ENCODE measurements around the gene ARHGAP29. TPM values are rescaled to one million over a fixed set of nuclear protein-coding genes. Genes with fewer than 3 reads are reported as not detected.
A peak's percentile ranks its signal among the peaks of the same experiment; 100 is the strongest.

Gene ARHGAP29, protein sequence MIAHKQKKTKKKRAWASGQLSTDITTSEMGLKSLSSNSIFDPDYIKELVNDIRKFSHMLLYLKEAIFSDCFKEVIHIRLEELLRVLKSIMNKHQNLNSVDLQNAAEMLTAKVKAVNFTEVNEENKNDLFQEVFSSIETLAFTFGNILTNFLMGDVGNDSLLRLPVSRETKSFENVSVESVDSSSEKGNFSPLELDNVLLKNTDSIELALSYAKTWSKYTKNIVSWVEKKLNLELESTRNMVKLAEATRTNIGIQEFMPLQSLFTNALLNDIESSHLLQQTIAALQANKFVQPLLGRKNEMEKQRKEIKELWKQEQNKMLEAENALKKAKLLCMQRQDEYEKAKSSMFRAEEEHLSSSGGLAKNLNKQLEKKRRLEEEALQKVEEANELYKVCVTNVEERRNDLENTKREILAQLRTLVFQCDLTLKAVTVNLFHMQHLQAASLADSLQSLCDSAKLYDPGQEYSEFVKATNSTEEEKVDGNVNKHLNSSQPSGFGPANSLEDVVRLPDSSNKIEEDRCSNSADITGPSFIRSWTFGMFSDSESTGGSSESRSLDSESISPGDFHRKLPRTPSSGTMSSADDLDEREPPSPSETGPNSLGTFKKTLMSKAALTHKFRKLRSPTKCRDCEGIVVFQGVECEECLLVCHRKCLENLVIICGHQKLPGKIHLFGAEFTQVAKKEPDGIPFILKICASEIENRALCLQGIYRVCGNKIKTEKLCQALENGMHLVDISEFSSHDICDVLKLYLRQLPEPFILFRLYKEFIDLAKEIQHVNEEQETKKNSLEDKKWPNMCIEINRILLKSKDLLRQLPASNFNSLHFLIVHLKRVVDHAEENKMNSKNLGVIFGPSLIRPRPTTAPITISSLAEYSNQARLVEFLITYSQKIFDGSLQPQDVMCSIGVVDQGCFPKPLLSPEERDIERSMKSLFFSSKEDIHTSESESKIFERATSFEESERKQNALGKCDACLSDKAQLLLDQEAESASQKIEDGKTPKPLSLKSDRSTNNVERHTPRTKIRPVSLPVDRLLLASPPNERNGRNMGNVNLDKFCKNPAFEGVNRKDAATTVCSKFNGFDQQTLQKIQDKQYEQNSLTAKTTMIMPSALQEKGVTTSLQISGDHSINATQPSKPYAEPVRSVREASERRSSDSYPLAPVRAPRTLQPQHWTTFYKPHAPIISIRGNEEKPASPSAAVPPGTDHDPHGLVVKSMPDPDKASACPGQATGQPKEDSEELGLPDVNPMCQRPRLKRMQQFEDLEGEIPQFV
- not detected in 2 replicates for total RNA-seq (2013; cell fraction: nucleolus; rRNA removed)
- total RNA-seq (2014; rRNA removed) = under 0.01 TPM in 2 replicates
- total RNA-seq (2014; rRNA removed; fragmentation: Illumina TruSeq; extraction: Trizol) = 0.05 TPM in 1 of 2 replicates, not detected in the other
- 0.18 and 0.24 TPM in 2 replicates for total RNA-seq (2021)
- polyA plus RNA-seq (2011; ENCODE audit: low read depth) = 0.04 TPM
- not detected in 2 replicates for polyA plus RNA-seq (2011; rRNA removed)
- polyA plus RNA-seq (2011; cell fraction: cytosol; rRNA removed) = not detected in 2 replicates
- polyA plus RNA-seq (2011; cell fraction: nucleus; rRNA removed) = not detected in 2 replicates
- polyA plus RNA-seq (2012) = 0.08 TPM in 1 of 2 replicates, not detected in the other
- polyA plus RNA-seq (2014; fragmentation: Illumina TruSeq; extraction: Trizol) = 0.06 TPM in 2 replicates
- polyA plus RNA-seq (2014; fragmentation: Nextera tagmentation; extraction: Ambion mirVana) = under 1 TPM in 1 of 2 experiments, not detected in 1; 0.02 TPM
- polyA plus RNA-seq (2014; rRNA removed) = 0.03 TPM in 1 of 2 replicates, not detected in the other
- under 1 TPM; 0.14 to 0.43 TPM for polyA plus RNA-seq (2016; fragmentation: Nextera tagmentation; extraction: Ambion mirVana)
- not detected in 2 replicates for polyA minus RNA-seq (2011; rRNA and poly(A)+ RNA removed)
- not detected in 2 replicates for polyA minus RNA-seq (2011; cell fraction: cytosol; rRNA and poly(A)+ RNA removed)
- polyA minus RNA-seq (2011; cell fraction: nucleus; rRNA and poly(A)+ RNA removed) = under 0.01 TPM in 1 of 2 replicates, not detected in the other
- Bru-seq, nascent RNA = percentile 25 among the genes with signal in this experiment
- BruChase-seq, experiment 1, labeled RNA remaining after a 6-hour chase = percentile 34 among the genes with signal in this experiment
- percentile 35 among the genes with signal in this experiment for BruChase-seq, experiment 2, labeled RNA remaining after a 2-hour chase
- long read RNA-seq, experiment 1 = 0 reads
- long read RNA-seq, experiment 2 = 0 reads

DNA sequence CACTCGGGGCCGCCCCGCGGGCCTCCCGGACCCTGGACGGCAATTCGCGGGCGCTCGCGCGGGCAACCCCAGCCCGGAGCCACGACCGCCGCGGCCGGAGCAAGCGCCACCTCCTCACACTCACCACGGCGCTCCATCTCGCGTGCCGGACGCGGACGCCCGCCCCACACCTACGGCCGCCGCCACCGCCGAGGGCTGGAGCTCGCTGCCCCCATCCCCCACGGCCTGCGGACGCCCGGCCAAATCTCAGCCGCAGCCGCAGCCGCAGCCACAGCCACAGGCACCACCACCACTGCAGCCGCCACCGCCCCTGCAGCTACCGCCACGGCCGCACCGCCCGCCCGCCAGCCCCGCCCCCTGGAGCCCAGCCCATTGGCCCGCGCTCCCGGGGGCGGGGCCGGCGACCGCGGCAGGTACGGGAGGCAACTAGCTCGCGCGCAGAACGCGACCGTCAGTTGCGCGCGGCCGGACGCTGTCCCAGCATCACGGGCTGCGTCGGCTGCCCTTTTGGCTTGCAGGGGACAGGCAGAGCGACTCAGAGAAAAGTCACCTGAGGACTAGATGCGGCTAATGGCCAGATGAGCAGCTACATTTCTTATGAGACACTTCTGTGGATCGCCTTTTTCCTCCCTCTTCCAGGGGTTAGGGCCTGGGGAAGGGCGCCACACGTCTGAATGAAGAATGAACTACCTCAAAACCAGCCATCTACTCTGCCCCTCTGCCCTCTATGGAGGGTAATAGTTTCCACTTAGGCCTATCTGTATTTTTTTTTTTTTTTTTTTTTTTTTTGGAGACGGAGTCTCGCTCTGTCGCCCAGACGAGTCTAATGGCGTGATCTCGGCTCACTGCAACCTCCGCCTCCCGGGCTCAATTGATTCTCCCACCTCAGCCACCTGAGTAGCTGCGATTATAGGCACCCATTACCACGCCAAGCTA, at the start of gene ARHGAP29:
Gene ARHGAP29, minus strand, starts transcription at position 294 of the 936 bp plus-strand sequence. CDS start 5,973 bp downstream, outside the sequence.
- ChIA-PET RAD21 (ENCODE audit: unreplicated experiment) (interaction anchor here (0.7 kb wide), 1 partner anchor 175 kb away, joined by 4 read pairs; no protein-coding TSS in a partner anchor), CTCF (no interaction called here), SMC1A (ENCODE audit: uncharacterized antibody, unreplicated experiment) (no interaction called here), POLR2A (interaction anchor here (0.7 kb wide), 1 partner anchor 23 kb away, joined by 8 read pairs; no protein-coding TSS in a partner anchor)
- Histone ChIP-seq H3K27me3 (replicated peaks in 1 of 2; ENCODE audit: control insufficient read depth in 2 of 2, insufficient read depth in 2 of 2, low read length in 1 of 2) (peaks cover 2 to 21% of the 10 kb centered on the region in 2 experiments; a peak in 2 of 4 replicates), H3K4me1 (ENCODE audit: control insufficient read depth, insufficient read depth, low read length) (no peaks in the 10 kb centered on the region), H2AFZ (ENCODE audit: control insufficient read depth, low read depth, low read length) (peak within 1 kb of the TSS; percentile 31), H3K4me2 (ENCODE audit: control insufficient read depth, insufficient read depth) (peak within 1 kb of the TSS; percentile 73), H4K20me1 (ENCODE audit: control insufficient read depth, insufficient read depth) (no peaks in the 10 kb centered on the region), H3K9ac (ENCODE audit: control insufficient read depth, insufficient read depth, low read length) (no peak within 1 kb of the TSS), H3K4me3 (peak within 1 kb of the TSS; percentile 26; the same call in 1 of the 2 replicates), H3K9me3 (replicated peaks; ENCODE audit: control insufficient read depth, insufficient read depth, low read length) (no peaks in the 10 kb centered on the region), H3K79me2 (ENCODE audit: control insufficient read depth, insufficient read depth, low read length) (no peaks in the 10 kb centered on the region), H3K36me3 (ENCODE audit: control insufficient read depth in 2 of 2, insufficient read depth in 2 of 2, low read length in 1 of 2) (no peaks in the 10 kb centered on the region), H3K27ac (ENCODE audit: control insufficient read depth, insufficient read depth) (no peak within 1 kb of the TSS)
- FAIRE-seq (no peak), DNase-seq (ENCODE audit: low read depth, low spot score) (no peak), ATAC-seq (peak; percentile 93)
- in situ Hi-C loops (cut with MboI) (no loop called here), intact Hi-C loops (cut with micrococcal nuclease; ENCODE audit: unreplicated experiment) (loop anchor here (10.0 kb wide), 1 partner anchor 173 kb away; no protein-coding TSS in a partner anchor)
- 13% methylated on average over 23 of the region's 88 CpGs for WGBS (ENCODE audit: insufficient coverage, insufficient replicate concordance, low lambda C conversion rate, missing lambda C conversion rate)
- no TSS peak for BruUV-seq (replicated peaks)
- TF ChIP-seq NR2C1 (IDR thresholded peaks at IDR 0.05) = no peak
- TF ChIP-seq SP1 (IDR thresholded peaks at IDR 0.05; ENCODE audit: low read depth, low read length) = no peak
- TF ChIP-seq YY1 (IDR thresholded peaks at IDR 0.05; ENCODE audit: low read depth, low read length) = no peak
- no peak for TF ChIP-seq ZNF384 (IDR thresholded peaks at IDR 0.05; ENCODE audit: borderline replicate concordance, low read depth, low read length)
- TF ChIP-seq STAT3 (IDR thresholded peaks at IDR 0.05; ENCODE audit: low read depth, low read length) = no peak
- TF ChIP-seq ETV6 (conservative IDR thresholded peaks at IDR 0.05 in 1 of 2, IDR thresholded peaks at IDR 0.05 in 1 of 2; ENCODE audit: borderline replicate concordance in 1 of 2, low read depth in 1 of 2) = no peak
- no peak for TF ChIP-seq MEF2A (IDR thresholded peaks at IDR 0.05; ENCODE audit: insufficient read depth, low read depth, low read length)
- TF ChIP-seq FOS (IDR thresholded peaks at IDR 0.05; ENCODE audit: borderline replicate concordance, extremely low read depth, insufficient read length) = no peak
- no peak for TF ChIP-seq ZNF207 (IDR thresholded peaks at IDR 0.05; ENCODE audit: borderline replicate concordance)
- TF ChIP-seq, protein P1, sequence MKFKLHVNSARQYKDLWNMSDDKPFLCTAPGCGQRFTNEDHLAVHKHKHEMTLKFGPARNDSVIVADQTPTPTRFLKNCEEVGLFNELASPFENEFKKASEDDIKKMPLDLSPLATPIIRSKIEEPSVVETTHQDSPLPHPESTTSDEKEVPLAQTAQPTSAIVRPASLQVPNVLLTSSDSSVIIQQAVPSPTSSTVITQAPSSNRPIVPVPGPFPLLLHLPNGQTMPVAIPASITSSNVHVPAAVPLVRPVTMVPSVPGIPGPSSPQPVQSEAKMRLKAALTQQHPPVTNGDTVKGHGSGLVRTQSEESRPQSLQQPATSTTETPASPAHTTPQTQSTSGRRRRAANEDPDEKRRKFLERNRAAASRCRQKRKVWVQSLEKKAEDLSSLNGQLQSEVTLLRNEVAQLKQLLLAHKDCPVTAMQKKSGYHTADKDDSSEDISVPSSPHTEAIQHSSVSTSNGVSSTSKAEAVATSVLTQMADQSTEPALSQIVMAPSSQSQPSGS (IDR thresholded peaks at IDR 0.05; ENCODE audit: low read length) = no peak
- no peak for TF ChIP-seq POLR2A (IDR thresholded peaks at IDR 0.05; ENCODE audit: low read depth, low read length)
- no peak for TF ChIP-seq CBFB (IDR thresholded peaks at IDR 0.05; ENCODE audit: low read depth)
- TF ChIP-seq SIX5 (IDR thresholded peaks at IDR 0.05; ENCODE audit: low read depth, low read length, severe bottlenecking) = no peak
- TF ChIP-seq JUND (IDR thresholded peaks at IDR 0.05; ENCODE audit: low read depth, low read length) = no peak

All from GM12878 (cell line).